Bronchial epithelial cell (primary cell): ENCODE measurements around the gene USP32. TPM values are rescaled to one million over a fixed set of nuclear protein-coding genes. Genes with fewer than 3 reads are reported as not detected.

Experiments used
- DNase-seq: peaks from one replicate; pipeline ENCODE4 v3.0.0-alpha.2; 2010; ENCODE audit warnings: low read depth
- FAIRE-seq: peaks from 2 replicates; lab custom pipeline; 2011; peaks lifted over from hg19 to GRCh38; lab: Jason Lieb, UNC
- H3K27me3 ChIP-seq: 2 replicates; pipeline ENCODE4 v1.5.1; 2011; ENCODE audit warnings: low read length; ENCODE audit not compliant: control insufficient read depth, insufficient read depth
- H3K36me3 ChIP-seq: 2 replicates; pipeline ENCODE4 v1.5.1; 2011; ENCODE audit warnings: low read length; ENCODE audit not compliant: control insufficient read depth, insufficient read depth
- H3K4me3 ChIP-seq: 2 replicates; pipeline ENCODE4 v1.5.1; 2011; ENCODE audit warnings: mild to moderate bottlenecking, low read depth, low read length, control low read depth
- total RNA-seq: library from RNA; depleted of rRNA; stranded (reverse); fragments of >200 nt; gene quantifications from 2 replicates; pipeline ENCODE4 v1.2.1, GENCODE V29; 2014
- TF ChIP-seq, protein P1 (sequence below): IDR thresholded peaks from 2 replicates; pipeline ENCODE4 v1.5.1; 2011; ENCODE audit warnings: mild to moderate bottlenecking, moderate library complexity, low read length, control low read depth, inconsistent platforms; ENCODE audit not compliant: insufficient read depth, severe bottlenecking

The USP32 gene
- total RNA-seq, 1 donor from 2014 or later, result 35.8 TPM

DNA sequence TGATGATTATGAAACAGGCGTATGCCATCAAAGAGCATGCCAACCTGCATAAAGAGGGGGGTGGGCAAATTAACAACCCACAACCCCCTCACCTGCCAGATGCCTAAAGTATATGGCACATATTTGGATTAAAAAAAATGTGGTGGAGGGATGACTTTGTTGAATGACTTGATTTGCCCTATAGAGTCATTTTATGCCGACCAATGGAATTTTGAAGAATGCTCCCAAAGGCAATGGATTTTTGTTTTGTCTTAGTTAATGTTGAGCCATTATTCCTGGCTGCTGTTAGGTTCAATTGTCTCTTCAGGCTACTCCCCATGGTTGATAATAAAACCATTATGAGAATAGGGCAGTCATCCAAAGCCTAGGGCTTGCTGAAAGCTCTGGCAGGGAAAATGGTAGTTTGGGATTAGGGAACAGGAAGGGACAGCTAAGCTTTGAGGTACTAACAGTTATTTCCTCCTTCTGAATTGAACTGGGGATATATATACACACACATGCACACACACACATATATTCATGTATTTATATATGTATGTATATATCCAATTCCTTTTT, 24.5 kb upstream of the USP32 start:
- H3K27me3 ChIP-seq, result no peaks in the 10 kb centered on the region
- TF ChIP-seq, protein P1, sequence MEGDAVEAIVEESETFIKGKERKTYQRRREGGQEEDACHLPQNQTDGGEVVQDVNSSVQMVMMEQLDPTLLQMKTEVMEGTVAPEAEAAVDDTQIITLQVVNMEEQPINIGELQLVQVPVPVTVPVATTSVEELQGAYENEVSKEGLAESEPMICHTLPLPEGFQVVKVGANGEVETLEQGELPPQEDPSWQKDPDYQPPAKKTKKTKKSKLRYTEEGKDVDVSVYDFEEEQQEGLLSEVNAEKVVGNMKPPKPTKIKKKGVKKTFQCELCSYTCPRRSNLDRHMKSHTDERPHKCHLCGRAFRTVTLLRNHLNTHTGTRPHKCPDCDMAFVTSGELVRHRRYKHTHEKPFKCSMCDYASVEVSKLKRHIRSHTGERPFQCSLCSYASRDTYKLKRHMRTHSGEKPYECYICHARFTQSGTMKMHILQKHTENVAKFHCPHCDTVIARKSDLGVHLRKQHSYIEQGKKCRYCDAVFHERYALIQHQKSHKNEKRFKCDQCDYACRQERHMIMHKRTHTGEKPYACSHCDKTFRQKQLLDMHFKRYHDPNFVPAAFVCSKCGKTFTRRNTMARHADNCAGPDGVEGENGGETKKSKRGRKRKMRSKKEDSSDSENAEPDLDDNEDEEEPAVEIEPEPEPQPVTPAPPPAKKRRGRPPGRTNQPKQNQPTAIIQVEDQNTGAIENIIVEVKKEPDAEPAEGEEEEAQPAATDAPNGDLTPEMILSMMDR, result no peak
- no peak for FAIRE-seq

DNA sequence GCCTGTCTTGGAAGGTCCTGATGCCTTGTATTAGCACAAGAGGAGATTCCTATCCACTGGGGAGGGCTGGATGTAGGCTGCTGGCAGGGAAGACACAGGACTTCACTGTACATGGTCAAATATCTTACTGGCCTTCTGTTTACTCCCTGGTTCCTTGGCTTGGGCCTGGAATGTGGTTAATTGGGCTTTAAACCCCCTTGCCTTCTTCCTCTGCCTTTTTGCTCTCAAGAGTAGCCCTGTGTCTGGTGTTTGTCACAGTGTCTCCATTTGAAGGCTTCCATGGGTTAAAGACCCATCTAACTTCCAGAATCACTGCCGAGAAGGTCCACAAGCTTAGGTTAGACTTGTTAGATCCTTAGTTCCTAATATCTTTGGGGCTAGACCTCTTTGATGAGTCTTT, 23.2 kb upstream of the USP32 start:
- FAIRE-seq (no peak), DNase-seq (no peak)
- no peaks in the 10 kb centered on the region for H3K27me3 ChIP-seq
- TF ChIP-seq, protein P1, result no peak
- no peaks in the 10 kb centered on the region for H3K36me3 ChIP-seq
- H3K4me3 ChIP-seq, result no peak overlapping the region

More for the DNA sequence above, 24.5 kb upstream of the USP32 start:
- DNase-seq, result no peak
- Histone ChIP-seq H3K4me3 (no peak overlapping the region), H3K36me3 (no peaks in the 10 kb centered on the region)

DNA sequence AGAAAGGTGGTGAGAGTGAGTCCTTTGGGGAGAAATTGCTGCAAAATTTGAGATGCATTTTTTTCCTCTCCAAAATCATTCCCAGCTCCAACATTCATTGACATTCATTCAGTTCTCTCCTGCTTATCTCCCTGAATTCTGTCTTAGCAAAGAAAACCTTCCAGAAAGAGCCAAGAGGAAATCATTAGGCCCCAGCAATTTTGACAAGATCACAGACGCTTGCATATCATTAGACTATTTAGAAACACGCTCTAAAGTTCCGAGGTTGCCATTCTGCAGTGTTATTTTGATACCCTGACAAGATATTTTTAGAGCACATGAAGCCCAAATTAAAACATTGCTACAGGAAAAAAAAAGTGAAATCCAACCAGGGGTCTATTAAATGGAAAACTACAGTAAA, 20.8 kb upstream of the USP32 start:
- DNase-seq (no peak), FAIRE-seq (no peak)
- no peak overlapping the region for H3K4me3 ChIP-seq
- TF ChIP-seq, protein P1, result no peak
- H3K36me3 ChIP-seq, result no peaks in the 10 kb centered on the region
- H3K27me3 ChIP-seq, result no peaks in the 10 kb centered on the region

DNA sequence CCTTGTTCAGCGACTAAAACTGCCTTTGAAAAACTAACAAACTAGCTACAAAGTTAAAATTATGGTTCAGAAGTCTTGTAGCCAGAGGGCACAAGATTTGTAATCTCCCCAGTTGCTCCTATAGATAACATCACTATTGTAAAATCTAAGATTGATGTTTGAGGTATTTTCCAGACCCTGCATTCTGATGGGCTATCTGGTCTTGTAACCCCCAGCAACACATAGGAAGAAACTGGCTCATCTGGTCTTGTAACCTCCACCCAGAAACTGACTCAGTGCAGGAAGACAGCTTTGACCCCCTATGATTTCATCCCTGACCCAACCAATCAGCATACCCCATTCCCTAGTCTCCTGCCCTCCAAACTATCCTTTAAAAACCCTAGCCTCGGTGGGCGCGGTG, 18.1 kb upstream of the USP32 start:
- TF ChIP-seq, protein P1, result no peak
- FAIRE-seq, result no peak
- Histone ChIP-seq H3K36me3 (no peaks in the 10 kb centered on the region), H3K27me3 (no peaks in the 10 kb centered on the region), H3K4me3 (no peak overlapping the region)
- DNase-seq, result no peak

DNA sequence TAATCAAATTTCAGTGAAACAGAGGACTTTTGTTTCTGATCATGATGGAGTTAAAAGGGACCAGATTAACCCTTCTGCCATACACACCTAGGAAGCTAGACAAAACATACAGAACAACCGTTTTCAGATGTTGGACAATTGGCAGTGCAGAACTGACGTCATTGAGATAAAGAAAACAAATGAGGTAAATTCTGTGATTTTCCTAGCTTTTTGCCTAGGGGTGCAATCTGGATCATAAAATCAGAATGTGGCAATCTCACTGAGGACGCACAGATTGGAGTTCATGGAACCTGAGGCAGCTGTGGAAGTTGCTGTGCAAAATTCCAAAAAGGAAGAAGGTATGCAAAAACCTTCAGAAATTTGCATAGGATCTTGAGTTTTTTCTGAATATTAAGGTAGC, 15.0 kb upstream of the USP32 start:
- Histone ChIP-seq H3K27me3 (no peaks in the 10 kb centered on the region), H3K36me3 (no peaks in the 10 kb centered on the region), H3K4me3 (no peak overlapping the region)
- no peak for DNase-seq
- no peak for FAIRE-seq
- TF ChIP-seq, protein P1, result no peak

DNA sequence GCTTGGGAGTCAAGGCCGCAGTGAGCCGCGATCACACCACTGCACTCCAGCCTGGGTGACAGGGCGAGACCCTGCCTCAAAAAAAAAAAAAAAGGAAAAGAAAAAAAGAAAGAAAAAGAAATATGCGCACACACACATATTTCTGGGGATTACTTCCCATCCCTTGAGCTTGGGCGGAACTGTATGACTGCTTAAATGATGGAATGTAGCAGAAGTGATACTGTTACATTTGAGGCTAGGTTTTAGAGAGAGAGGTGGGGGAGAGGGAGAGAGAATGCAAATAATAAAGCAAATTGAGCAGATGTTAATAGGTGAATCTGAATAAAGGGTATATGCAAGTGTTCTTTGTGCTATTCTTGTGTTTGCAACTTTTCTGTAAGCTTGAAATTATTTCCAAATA, 12.0 kb upstream of the USP32 start:
- TF ChIP-seq, protein P1, result no peak
- no peaks in the 10 kb centered on the region for H3K36me3 ChIP-seq
- H3K27me3 ChIP-seq, result no peaks in the 10 kb centered on the region
- DNase-seq (no peak), FAIRE-seq (no peak)
- no peak overlapping the region for H3K4me3 ChIP-seq
